IMR-90 (cell line): ENCODE data around the gene CELF6. TPM values are rescaled to one million over a fixed set of nuclear protein-coding genes. Genes with fewer than 3 reads are reported as not detected.
A peak's percentile ranks its signal among the peaks of the same experiment; 100 is the strongest.

Source experiments
- ATAC-seq: fragments of 200-7000 bp; cut with Tn5 transposase; 2 replicates; pipeline ENCODE4 v1.9.1; 2020; ENCODE audit warnings: low read depth, mild to moderate bottlenecking, moderate library complexity
- BruUV-seq: library from RNA; stranded (reverse); fragments of 400-500 nt; replicated peaks from 2 replicates; lab custom pipeline; 2021; lab: Mats Ljungman, UMichigan
- CTCF ChIA-PET: fragments of 300-600 bp; formaldehyde crosslinking; extraction: SDS; loops from one replicate; lab custom pipeline; 2021; ENCODE audit warnings: antibody characterized with exemption; lab: Yijun Ruan, JAX
- POLR2A ChIA-PET: fragments of 300-600 bp; sonication (Branson Sonifier 250); formaldehyde crosslinking; loops from one replicate; lab custom pipeline; 2022; ENCODE audit warnings: antibody characterized with exemption; ENCODE audit not compliant: unreplicated experiment; lab: Charles Lee
- DNase-seq: peaks from one replicate; pipeline ENCODE4 v3.0.0; 2013
- H2AFZ ChIP-seq: replicated peaks from 2 replicates; pipeline ENCODE3; 2013; ENCODE audit warnings: low read length, mild to moderate bottlenecking; ENCODE audit not compliant: poor library complexity
- H2AK5ac ChIP-seq: 2 replicates; pipeline ENCODE4 v1.6.1; 2013; ENCODE audit warnings: low read depth, low read length, inconsistent platforms
- H2AK9ac ChIP-seq: replicated peaks from 2 replicates; pipeline ENCODE3; 2013; ENCODE audit warnings: mild to moderate bottlenecking, low read depth, low read length, moderate library complexity; ENCODE audit not compliant: poor library complexity
- H2BK120ac ChIP-seq: 2 replicates; pipeline ENCODE4 v1.6.1; 2013; ENCODE audit warnings: low read depth, low read length, inconsistent platforms
- H2BK15ac ChIP-seq: 3 replicates; pipeline ENCODE4 v1.6.1; 2013; ENCODE audit warnings: low read depth, low read length, inconsistent platforms
- H2BK20ac ChIP-seq: 2 replicates; pipeline ENCODE4 v1.6.1; 2013; ENCODE audit warnings: low read depth, mild to moderate bottlenecking, inconsistent platforms, low read length, moderate library complexity
- H2BK5ac ChIP-seq: 2 replicates; pipeline ENCODE4 v1.6.1; 2013; ENCODE audit warnings: mild to moderate bottlenecking, low read depth, low read length, inconsistent platforms; ENCODE audit not compliant: poor library complexity, severe bottlenecking
- H3K14ac ChIP-seq: replicated peaks from 2 replicates; pipeline ENCODE4 v1.6.1; 2013; ENCODE audit warnings: low read depth, low read length, inconsistent platforms
- H3K18ac ChIP-seq: 2 replicates; pipeline ENCODE4 v1.6.1; 2013; ENCODE audit warnings: low read depth, low read length, control low read depth
- H3K23ac ChIP-seq: 2 replicates; pipeline ENCODE4 v1.6.1; 2013; ENCODE audit warnings: low read depth, low read length, inconsistent platforms
- H3K27ac ChIP-seq: 2 replicates; pipeline ENCODE4 v1.5.1; 2013; ENCODE audit warnings: mild to moderate bottlenecking, control low read depth, low read length; ENCODE audit not compliant: insufficient read depth
- H3K27me3 ChIP-seq: 2 replicates; pipeline ENCODE4 v1.6.1; 2013; ENCODE audit warnings: low read length; ENCODE audit not compliant: control insufficient read depth, insufficient read depth
- H3K36me3 ChIP-seq: 2 replicates; pipeline ENCODE4 v1.6.1; 2013; ENCODE audit warnings: low read length, mixed read lengths; ENCODE audit not compliant: control insufficient read depth, insufficient read depth
- H3K4ac ChIP-seq: 2 replicates; pipeline ENCODE4 v1.6.1; 2013; ENCODE audit warnings: low read depth, low read length, inconsistent platforms
- H3K4me1 ChIP-seq: 2 replicates; pipeline ENCODE4 v1.6.1; 2013; ENCODE audit warnings: low read length, mixed read lengths; ENCODE audit not compliant: control insufficient read depth, insufficient read depth
- H3K4me2 ChIP-seq: 2 replicates; pipeline ENCODE4 v1.6.1; 2013; ENCODE audit warnings: low read depth, mild to moderate bottlenecking, control low read depth, low read length, moderate library complexity
- H3K4me3 ChIP-seq: 2 replicates; pipeline ENCODE4 v1.5.1; 2013; ENCODE audit warnings: low read depth, mild to moderate bottlenecking, control low read depth, low read length, moderate library complexity; ENCODE audit not compliant: insufficient read depth
- H3K56ac ChIP-seq: 2 replicates; pipeline ENCODE4 v1.6.1; 2013; ENCODE audit warnings: low read length, inconsistent platforms; ENCODE audit not compliant: insufficient read depth; ENCODE audit errors: extremely low read depth
- H3K79me1 ChIP-seq, 2 experiments: 2 replicates each; pipeline ENCODE4 v1.6.1; 2013; ENCODE audit warnings: low read length in 2 of 2, inconsistent platforms in 1 of 2, low read depth in 1 of 2
- H3K9ac ChIP-seq: 2 replicates; pipeline ENCODE4 v1.6.1; 2013; ENCODE audit warnings: low read depth, low read length, control low read depth
- H3K9me1 ChIP-seq: 2 replicates; pipeline ENCODE4 v1.6.1; 2013; ENCODE audit warnings: low read length, inconsistent platforms; ENCODE audit not compliant: insufficient read depth
- H3K9me3 ChIP-seq: 2 replicates; pipeline ENCODE4 v1.6.1; 2013; ENCODE audit warnings: low read length; ENCODE audit not compliant: control insufficient read depth, insufficient read depth
- H4K20me1 ChIP-seq: 2 replicates; pipeline ENCODE4 v1.6.1; 2013; ENCODE audit warnings: low read length, inconsistent platforms; ENCODE audit not compliant: insufficient read depth
- H4K5ac ChIP-seq: 2 replicates; pipeline ENCODE4 v1.6.1; 2013; ENCODE audit warnings: mild to moderate bottlenecking, low read depth, low read length, control low read depth
- H4K8ac ChIP-seq, 2 experiments: 2 replicates each; pipeline ENCODE4 v1.6.1; 2013; ENCODE audit warnings: low read depth in 2 of 2, low read length in 2 of 2, control low read depth in 1 of 2, inconsistent platforms in 1 of 2
- H4K91ac ChIP-seq: 2 replicates; pipeline ENCODE4 v1.6.1; 2013; ENCODE audit warnings: low read depth, low read length, inconsistent platforms; ENCODE audit not compliant: insufficient read depth
- BHLHE40 ChIP-seq: fragments of 150-350 bp; IDR thresholded peaks from 2 replicates; pipeline ENCODE4 v1.6.1; 2016; ENCODE audit warnings: mild to moderate bottlenecking, low read depth, low read length
- POLR2A ChIP-seq: IDR thresholded peaks from 2 replicates; pipeline ENCODE4 v1.6.1; 2012; ENCODE audit warnings: mild to moderate bottlenecking, low read depth, low read length
- SMC3 ChIP-seq: fragments of 150-350 bp; IDR thresholded peaks from 2 replicates; pipeline ENCODE4 v1.6.1; 2016; ENCODE audit warnings: low read depth, mild to moderate bottlenecking, antibody characterized with exemption, low read length, moderate library complexity
- WGBS, 2 experiments: methylation state at CpG; one replicate each; pipeline versions ENCODE4 v1.1.5 to v1.1.7; 2013; ENCODE audit warnings: missing lambda C conversion rate in 2 of 2; ENCODE audit not compliant: insufficient read length in 1 of 2; ENCODE audit errors: extremely low coverage in 2 of 2; 5-methylcytosine and 5-hydroxymethylcytosine counted together
- dilution Hi-C: fragments of 300-500 bp; cut with HindIII; formaldehyde crosslinking; loops from one replicate; pipeline ENCODE4 v1.14.3; 2018; ENCODE audit warnings: low sequenced_read_pairs; ENCODE audit not compliant: unreplicated experiment
- in situ Hi-C: fragments of 300-500 bp; cut with MboI; formaldehyde crosslinking; loops from 3 replicates; pipeline ENCODE4 v1.14.3; 2019; ENCODE audit warnings: low sequenced_read_pairs, inconsistent platforms, mixed read lengths
- intact Hi-C: fragments of 100-400 bp; cut with micrococcal nuclease; formaldehyde crosslinking; loops from 2 replicates; pipeline ENCODE4 v1.10.0; 2022
- polyA plus RNA-seq, 3 experiments: library from polyadenylated mRNA; depleted of rRNA; stranded (reverse); fragments of >200 nt; gene quantifications; 2 replicates each; pipeline ENCODE4 v1.2.3, GENCODE V29; 2012; ENCODE audit warnings: low replicate concordance in 1 of 3
- total RNA-seq: library from RNA; depleted of rRNA; stranded (reverse); fragments of >200 nt; gene quantifications from 2 replicates; pipeline ENCODE4 v1.2.3, GENCODE V29; 2012
- TF ChIP-seq, protein P1 (sequence below): fragments of 150-350 bp; IDR thresholded peaks from 2 replicates; pipeline ENCODE4 v1.6.1; 2016; ENCODE audit warnings: low read depth, mild to moderate bottlenecking, low read length, moderate library complexity, borderline replicate concordance

The CELF6 gene
- total and polyA plus RNA-seq, 2 of the 4 experiments (the other 2 are of a cell fraction): 0.07 TPM; not detected in 1

DNA sequence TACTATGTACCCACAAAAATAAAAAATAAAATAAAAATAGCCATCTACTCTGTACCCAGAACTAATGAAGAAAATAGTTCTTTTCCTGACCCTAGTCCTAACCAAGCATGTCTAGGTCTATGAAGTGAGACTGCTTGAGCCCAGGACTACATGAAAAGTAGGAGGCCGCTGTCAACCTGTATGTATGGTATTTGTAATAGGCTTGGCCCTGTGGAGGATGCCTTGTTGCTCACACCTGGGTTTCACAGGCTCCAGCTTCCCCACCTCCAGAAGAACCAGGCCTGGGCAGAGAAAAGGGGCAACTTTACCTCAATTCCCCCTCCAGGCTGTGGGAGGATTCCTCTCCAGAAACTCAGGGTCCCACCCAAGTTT is 82.1 kb downstream of the CELF6 start:
- Histone ChIP-seq H3K56ac (peak overlapping the region; percentile 88; the same call in 1 of the 2 replicates), H3K79me1 (peaks cover 10 to 30% of the 10 kb centered on the region in 2 experiments; a peak in 3 of 4 replicates), H2AK9ac (peak overlapping the region; percentile 99), H3K9me3 (no peaks in the 10 kb centered on the region), H4K91ac (peak overlapping the region; percentile 99), H2BK120ac (peak overlapping the region; percentile 99), H3K4me3 (no peak overlapping the region), H2BK15ac (peak overlapping the region; percentile 100), H4K5ac (peak overlapping the region; percentile 89), H3K9me1 (peaks cover 26% of the 10 kb centered on the region), H2AK5ac (peak overlapping the region; percentile 94), H3K9ac (peak overlapping the region; percentile 11; the same call in 1 of the 2 replicates), H3K36me3 (peaks cover 18% of the 10 kb centered on the region), H2BK5ac (peak overlapping the region; percentile 96), H2BK20ac (peak overlapping the region; percentile 99), H2AFZ (peak overlapping the region; percentile 87), H3K4me1 (peaks cover 14% of the 10 kb centered on the region), H3K23ac (peak overlapping the region; percentile 95), H3K14ac (peak overlapping the region; percentile 92), H4K20me1 (no peaks in the 10 kb centered on the region), H3K4me2 (no peak overlapping the region), H3K27me3 (no peaks in the 10 kb centered on the region), H3K4ac (peak overlapping the region; percentile 97), H3K27ac (peak overlapping the region; percentile 82), H4K8ac (peak overlapping the region; percentile 60 to 99), H3K18ac (peak overlapping the region; percentile 86)
- no peak for DNase-seq
- in situ Hi-C loops (no loop called here), intact Hi-C loops (no loop called here), dilution Hi-C loops (no loop called here)
- no CpG with 5 or more reads among the region's 1 CpG for WGBS, 2 experiments
- ChIA-PET CTCF (interaction anchor here (1.0 kb wide), 1 partner anchor 11 kb away, joined by 3 read pairs; no protein-coding TSS in a partner anchor), POLR2A (no interaction called here)
- ATAC-seq: peak; percentile 25
- BruUV-seq: no TSS peak
- TF ChIP-seq SMC3 (no peak), BHLHE40 (no peak), POLR2A (no peak)
- TF ChIP-seq, protein P1, sequence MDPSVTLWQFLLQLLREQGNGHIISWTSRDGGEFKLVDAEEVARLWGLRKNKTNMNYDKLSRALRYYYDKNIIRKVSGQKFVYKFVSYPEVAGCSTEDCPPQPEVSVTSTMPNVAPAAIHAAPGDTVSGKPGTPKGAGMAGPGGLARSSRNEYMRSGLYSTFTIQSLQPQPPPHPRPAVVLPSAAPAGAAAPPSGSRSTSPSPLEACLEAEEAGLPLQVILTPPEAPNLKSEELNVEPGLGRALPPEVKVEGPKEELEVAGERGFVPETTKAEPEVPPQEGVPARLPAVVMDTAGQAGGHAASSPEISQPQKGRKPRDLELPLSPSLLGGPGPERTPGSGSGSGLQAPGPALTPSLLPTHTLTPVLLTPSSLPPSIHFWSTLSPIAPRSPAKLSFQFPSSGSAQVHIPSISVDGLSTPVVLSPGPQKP: no peak
